SK-N-MC (cell line): ENCODE results near the gene MAEA.

Source experiments
- EZH2 ChIP-seq: fragments of 200-600 bp; sonication (generic); IDR thresholded peaks from one replicate; pipeline ENCODE4 v1.6.1; 2017; ENCODE audit warnings: antibody characterized with exemption
- FOXP2 ChIP-seq: optimal IDR thresholded peaks from 2 replicates; pipeline ENCODE3; 2011; ENCODE audit warnings: mild to moderate bottlenecking, moderate library complexity; ENCODE audit not compliant: insufficient read depth; ENCODE audit errors: extremely low read length, control extremely low read depth
- POLR2AphosphoS5 ChIP-seq: IDR thresholded peaks from 2 replicates; pipeline ENCODE4 v1.6.1; 2012; ENCODE audit warnings: mild to moderate bottlenecking, low read depth, low read length, borderline replicate concordance

GRCh38 chr4:1305781-1306455, 16.2 kb downstream of the MAEA start:
- TF ChIP-seq EZH2 (no peak), POLR2AphosphoS5 (no peak), FOXP2 (no peak)
